Right renal pelvis (tissue), 4 donors: ENCODE data around the gene DIAPH2. TPM values are rescaled to one million over a fixed set of nuclear protein-coding genes. Genes with fewer than 3 reads are reported as not detected.

ENCODE experiments used
- DNase-seq, 4 donors: peaks; one replicate each; pipeline ENCODE4 v3.0.0-alpha.2; 2013; ENCODE audit warnings: low read depth in 4 of 4, low spot score in 3 of 4, missing footprints in 1 of 4
- polyA plus RNA-seq, 4 donors: library from polyadenylated mRNA; unstranded; fragments of 120-200 nt; gene quantifications; one replicate each; pipeline ENCODE4 v1.2.1, GENCODE V29; 2013; ENCODE audit not compliant: insufficient read length in 4 of 4

DIAPH2 gene
- polyA plus RNA-seq, 4 donors: 7.8 to 9.6 (median 9.0) TPM

- no peak for DNase-seq
Observed at GRCh38 chrX:97619499-97619898, 934.9 kb downstream of the DIAPH2 start.

- DNase-seq: no peak
Observed at GRCh38 chrX:97622111-97622510, 937.5 kb downstream of the DIAPH2 start.

- DNase-seq: no peak
Observed at GRCh38 chrX:97628326-97628725, 943.7 kb downstream of the DIAPH2 start.

- DNase-seq: no peak
Observed at GRCh38 chrX:97628807-97629596, 944.4 kb downstream of the DIAPH2 start.

- no peak for DNase-seq
Observed at GRCh38 chrX:97629597-97629985, 944.9 kb downstream of the DIAPH2 start.

- no peak for DNase-seq
Observed at GRCh38 chrX:97633798-97634197, 949.2 kb downstream of the DIAPH2 start.

- DNase-seq: no peak
Observed at GRCh38 chrX:97636473-97637140, 952.0 kb downstream of the DIAPH2 start.

GRCh38 chrX:97637289-97637688, 952.6 kb downstream of the DIAPH2 start:
- DNase-seq: no peak

- no peak for DNase-seq
Observed at GRCh38 chrX:97638621-97639020, 954.0 kb downstream of the DIAPH2 start.

GRCh38 chrX:97639526-97639925, 954.9 kb downstream of the DIAPH2 start:
- DNase-seq: no peak

Other genes with a start within 250 kb of the DIAPH2 start
- under 1 TPM in 1 of 4 donors, not detected in 3; 0.06 TPM for gene RPA4, start 199.1 kb downstream of the DIAPH2 start, polyA plus RNA-seq